HG03159 (cell line): Measurements from ENCODE around the gene TNKS1BP1.
A peak's percentile ranks its signal among the peaks of the same experiment; 100 is the strongest.
"Not testable (repeated sequence)": the region's sequence is repeated elsewhere in the genome, so short reads cannot be mapped to it uniquely, and the experiment has no call there.

ENCODE experiments used
- ATAC-seq: cut with Tn5 transposase; IDR thresholded peaks from one replicate; pipeline ENCODE4 v1.9.1; 2021; ENCODE audit warnings: mild to moderate bottlenecking, moderate library complexity; ENCODE audit not compliant: unreplicated experiment

The TNKS1BP1 gene, protein sequence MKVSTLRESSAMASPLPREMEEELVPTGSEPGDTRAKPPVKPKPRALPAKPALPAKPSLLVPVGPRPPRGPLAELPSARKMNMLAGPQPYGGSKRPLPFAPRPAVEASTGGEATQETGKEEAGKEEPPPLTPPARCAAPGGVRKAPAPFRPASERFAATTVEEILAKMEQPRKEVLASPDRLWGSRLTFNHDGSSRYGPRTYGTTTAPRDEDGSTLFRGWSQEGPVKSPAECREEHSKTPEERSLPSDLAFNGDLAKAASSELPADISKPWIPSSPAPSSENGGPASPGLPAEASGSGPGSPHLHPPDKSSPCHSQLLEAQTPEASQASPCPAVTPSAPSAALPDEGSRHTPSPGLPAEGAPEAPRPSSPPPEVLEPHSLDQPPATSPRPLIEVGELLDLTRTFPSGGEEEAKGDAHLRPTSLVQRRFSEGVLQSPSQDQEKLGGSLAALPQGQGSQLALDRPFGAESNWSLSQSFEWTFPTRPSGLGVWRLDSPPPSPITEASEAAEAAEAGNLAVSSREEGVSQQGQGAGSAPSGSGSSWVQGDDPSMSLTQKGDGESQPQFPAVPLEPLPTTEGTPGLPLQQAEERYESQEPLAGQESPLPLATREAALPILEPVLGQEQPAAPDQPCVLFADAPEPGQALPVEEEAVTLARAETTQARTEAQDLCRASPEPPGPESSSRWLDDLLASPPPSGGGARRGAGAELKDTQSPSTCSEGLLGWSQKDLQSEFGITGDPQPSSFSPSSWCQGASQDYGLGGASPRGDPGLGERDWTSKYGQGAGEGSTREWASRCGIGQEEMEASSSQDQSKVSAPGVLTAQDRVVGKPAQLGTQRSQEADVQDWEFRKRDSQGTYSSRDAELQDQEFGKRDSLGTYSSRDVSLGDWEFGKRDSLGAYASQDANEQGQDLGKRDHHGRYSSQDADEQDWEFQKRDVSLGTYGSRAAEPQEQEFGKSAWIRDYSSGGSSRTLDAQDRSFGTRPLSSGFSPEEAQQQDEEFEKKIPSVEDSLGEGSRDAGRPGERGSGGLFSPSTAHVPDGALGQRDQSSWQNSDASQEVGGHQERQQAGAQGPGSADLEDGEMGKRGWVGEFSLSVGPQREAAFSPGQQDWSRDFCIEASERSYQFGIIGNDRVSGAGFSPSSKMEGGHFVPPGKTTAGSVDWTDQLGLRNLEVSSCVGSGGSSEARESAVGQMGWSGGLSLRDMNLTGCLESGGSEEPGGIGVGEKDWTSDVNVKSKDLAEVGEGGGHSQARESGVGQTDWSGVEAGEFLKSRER (N-terminal part only)

DNA sequence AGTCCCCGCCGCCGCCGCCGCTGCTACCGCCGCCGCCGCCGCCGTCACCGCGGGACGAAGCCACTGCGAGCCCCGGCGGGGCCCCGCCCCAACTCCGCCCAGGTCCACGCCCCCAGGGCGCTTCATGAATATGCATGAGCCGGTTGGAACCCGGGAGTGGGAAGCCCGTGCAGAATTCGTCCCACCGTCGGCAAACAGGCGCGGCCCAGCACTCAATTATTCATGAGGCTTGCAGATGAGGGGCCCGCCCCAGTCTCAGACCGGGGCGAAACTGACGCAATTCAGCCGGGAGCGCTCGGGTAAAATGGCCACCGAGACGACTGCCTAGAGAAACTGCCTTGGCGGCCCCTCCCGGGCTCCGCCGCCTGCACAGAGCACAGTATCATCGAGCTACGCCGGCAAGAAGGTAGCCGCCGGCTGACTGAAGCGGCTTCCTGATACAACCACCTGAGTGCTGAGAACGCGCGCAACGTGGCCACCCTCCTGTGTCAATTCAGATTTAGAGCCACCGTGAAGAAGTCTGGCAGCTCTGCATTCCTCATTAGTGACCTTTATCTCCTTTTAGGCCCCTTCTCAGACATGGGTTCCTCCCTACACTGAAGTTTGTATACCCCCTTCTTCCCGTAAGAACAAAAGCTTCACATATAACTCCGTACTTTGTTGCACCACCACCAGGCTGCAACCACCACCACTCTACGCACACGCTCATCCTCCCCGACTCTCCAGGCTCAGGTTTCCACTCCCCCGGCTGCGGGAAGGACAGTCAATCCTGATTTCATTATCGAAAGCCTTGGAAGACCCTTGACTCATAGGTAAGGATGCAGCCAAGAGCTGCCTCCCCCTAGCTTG, at the start of gene TNKS1BP1:
Gene TNKS1BP1 (minus strand): TSS at position 67 of the 849 bp plus-strand sequence. CDS start 3,067 bp downstream, outside the sequence.
- peak; percentile 87 for ATAC-seq

DNA sequence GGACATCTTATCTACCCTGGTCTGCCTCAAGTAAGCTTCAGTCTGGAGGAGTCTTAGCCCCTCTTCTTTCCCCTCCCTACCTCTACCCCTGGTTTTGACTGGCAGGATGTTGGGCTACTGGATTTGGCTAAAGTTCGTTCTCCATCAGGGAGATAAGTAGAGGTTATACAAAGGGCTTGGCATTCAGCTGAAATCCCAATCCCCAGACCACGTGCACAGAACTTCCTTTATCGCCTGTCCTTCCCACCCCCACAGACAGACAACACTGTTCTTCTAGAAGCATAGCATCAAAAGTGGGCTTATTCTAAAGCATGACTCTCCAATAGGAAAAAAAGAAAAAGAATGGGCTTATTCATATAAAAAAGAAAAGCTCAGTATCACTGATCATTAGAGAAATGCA, 48.4 kb upstream of the TNKS1BP1 start:
- ATAC-seq = no peak

DNA sequence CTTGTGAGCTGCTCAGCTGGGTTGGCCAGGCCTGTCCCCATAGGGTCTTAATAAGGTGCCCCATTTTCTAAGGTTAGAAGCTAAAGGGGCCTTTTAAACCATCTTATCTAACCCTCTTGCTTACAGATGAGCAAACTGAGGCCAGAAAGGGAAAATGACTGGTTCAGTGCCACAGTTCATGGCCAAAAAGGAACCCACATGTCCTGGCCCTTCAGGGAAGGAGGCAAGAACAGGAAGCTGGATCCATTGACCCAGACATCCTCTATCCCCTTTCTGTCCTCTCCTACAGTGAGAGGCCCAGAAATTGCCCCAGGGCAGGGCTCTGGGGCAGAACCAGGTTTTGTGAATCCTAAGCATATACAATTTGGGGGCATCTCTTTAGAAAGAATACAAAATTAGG, 46.2 kb upstream of the TNKS1BP1 start:
- no peak for ATAC-seq

DNA sequence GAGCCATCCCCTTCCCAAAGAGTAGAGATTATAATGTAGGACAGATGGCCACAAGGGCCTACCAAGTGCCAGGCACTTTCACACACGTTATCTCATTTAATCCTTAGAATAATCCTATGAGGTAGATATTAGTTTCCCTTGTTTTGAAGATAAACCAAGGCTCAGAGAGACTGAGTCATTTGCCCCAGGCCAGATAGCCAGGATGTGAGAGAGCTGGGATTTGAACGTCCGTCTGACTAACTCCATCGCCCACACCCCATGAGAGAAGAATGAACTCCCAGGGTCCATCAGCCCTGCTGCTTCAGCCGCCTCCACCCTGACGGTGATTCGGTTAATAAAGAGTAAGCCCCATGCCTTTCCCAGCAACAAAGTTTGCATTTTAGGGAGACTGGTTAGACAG, 45.5 kb upstream of the TNKS1BP1 start:
- ATAC-seq = no peak

DNA sequence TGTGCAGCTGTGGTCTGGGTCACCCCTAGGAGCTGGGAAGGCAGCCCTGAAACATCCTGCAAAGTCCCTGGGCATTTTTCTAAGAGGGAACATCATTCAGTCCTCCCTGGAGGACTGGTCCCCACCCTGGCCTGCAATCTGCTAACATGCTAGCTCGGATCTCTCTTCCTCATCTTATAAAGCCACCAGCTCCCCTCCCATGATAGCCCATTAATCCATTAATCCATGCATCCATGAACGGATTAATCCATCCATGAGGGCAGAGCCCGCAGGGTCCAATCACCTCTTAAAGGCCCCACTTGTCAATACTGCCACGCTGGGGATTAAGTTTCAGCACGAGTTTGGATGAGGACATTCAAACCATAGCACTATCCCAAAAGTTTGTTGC, 44.1 kb upstream of the TNKS1BP1 start:
- ATAC-seq = no peak

DNA sequence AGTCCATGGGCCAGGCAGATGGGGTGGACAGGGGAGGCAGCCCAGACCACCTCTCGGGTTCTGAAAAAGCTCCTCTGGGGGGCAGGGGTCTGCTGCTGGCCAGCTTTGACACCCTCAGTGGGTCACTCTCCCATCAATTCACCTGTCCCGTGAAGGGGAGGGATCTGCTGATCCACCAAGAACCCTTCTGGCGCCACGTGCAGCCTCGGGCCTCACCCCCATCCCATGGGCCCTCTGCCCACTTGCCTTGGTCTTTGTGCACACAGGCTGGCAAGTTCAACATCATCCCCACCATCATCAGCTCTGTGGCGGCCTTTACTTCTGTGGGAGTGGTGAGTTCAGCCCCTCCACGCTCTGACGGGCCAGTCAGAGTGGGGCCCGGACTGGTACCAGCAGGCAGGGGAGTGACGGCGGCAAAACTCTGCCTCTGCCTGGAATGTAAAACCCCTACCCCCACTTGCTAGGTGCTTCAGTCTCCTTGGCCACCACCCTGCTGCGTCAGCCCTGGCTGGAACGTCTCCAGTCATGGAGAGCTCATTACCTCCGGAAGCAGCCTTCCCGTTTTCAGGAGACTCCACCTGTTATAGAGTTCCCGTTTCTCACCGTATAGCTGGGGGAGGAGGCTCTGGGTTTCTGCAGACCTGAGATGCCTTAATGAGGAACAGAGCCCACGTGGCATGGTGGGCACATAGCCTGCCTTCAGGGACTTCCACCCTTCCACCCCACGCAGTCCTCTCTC, 43.5 kb upstream of the TNKS1BP1 start:
- ATAC-seq = no peak

DNA sequence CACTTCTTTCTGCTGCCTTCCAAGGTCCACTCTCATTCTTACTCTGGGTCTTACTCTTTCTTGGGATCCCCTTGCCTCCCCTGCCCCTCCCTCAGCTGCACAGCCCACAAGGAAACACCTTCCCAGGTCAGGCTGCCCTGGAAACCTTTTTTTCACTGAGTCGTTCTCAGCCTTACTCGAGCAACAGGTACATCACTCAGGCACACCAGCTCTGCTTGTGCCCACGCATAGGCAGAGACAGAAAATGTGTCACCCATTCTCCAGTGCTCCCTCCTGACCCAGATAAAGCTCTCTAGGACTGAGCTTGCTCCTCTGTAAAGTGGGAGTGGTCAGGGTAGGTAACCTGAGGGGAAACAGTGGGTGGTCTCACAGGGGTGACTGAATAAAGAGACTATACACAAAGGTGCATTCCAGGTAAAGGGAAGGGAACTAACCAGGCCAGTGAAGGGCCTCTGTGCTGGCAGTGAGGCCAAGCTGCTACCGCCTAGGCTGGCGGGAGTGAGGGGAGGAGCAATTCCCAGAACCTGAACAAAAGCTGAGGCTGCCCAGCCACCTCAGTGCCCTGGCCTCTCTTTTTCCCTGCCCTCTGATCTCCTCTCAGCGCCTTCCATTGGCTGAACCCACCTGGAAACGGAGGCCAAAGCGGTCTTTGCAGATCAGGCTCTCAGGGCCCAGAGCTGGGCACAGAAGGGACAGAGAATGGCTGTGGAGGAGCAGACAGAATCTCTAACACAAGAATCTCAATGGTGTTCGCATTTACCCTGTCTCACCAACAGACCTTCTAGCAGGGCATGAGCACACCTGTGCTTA, 40.3 kb upstream of the TNKS1BP1 start:
- ATAC-seq = no peak

DNA sequence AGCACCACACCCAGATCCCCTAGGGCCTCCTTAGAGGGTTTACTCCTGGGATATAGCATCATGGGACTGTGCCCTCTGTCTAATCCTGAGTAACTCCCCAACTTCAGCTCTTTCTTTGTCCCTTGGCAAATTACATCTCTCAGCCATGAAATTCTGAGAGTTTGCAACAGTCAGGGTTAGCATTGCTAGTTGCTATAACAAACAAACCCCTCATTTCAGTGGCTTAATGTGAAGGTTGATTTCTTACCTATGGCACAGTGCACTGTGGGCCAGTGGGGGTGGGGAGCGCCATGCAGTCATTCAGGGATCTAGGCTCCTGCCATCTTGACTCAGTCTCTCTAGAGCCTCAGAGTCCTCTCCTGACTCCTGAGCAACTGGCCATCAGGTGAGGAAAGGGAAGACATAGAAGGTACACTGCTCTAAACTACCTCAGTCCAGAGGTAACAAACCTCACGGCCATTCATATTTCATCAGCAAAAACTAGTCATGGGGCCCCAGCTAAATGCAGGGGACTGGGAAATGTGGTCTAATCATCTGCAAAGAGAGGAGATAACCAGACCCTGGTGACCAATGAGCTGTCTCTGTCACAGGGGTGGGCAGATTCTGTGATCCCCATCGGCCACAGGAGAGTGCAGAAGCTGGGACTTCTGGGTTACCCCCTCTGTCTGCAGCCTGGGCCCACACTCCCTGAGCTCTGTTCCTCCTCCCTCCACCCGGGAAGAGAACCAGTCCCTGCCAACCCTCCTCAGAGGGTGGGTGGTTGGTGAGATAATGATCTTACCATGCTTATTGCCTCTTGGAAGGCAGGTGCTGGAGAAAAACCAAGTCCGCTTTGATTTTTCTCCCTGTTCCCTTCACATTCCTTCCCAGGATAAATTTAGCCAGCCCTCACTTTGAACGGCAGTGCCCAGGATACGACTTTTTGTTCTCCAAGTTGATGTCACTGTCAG, 38.7 kb upstream of the TNKS1BP1 start:
- ATAC-seq = no peak

DNA sequence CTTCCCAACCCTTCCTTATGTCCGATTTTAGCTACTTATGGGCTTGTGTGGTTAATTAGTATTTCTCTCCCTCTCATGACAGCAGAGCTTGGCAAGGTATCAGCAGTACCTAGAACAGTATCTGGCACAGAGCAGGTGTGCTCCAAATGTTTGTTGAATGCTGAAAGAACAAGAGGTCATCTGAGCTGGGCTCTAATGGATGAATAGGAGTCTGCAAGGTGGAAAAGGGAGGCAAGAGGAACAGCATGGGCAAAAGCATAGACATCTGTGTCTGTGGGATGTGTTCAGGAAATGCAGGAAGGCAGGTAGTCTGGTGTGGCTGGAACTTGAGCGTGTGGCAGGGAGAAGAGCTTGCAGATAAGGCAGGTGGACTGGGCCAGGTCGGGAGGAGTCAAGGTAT, 37.2 kb upstream of the TNKS1BP1 start:
- ATAC-seq = no peak

DNA sequence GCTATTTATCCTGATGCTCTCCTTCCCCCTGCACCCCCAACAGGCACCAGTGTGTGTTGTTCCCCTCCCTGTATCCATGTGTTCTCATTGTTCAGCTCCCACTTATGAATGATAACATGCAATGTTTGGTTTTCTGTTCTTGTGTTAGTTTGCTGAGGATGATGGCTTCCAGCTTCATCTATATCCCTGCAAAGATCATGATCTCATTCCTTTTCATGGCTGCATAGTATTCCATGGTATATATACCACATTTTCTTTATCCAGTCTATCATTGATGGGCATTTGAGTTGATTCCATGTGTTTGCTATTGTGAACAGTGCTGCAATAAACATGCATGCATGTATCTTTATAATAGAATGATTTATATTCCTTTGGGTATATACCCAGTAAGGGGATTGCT, 36.7 kb upstream of the TNKS1BP1 start:
- ATAC-seq = not testable (repeated sequence)

DNA sequence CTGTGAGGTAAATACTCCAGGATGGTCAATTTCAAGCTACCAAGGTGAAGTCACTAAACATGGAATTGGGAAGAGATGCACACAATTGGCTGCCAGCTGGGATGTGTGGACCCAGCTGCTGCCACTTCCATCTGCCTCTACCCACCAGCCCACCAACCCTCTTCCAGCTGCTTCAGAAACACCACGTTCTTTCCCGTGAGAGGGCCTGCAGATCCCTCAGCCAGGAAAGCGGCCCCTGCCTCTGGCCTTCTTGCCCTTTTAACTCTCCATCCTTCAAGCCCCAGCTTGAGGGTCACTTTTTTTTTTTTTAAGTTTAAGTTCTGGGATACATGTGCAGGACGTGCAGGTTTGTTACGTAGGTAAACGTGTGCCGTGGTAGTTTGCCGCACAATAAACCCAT, 36.2 kb upstream of the TNKS1BP1 start:
- ATAC-seq = no peak

DNA sequence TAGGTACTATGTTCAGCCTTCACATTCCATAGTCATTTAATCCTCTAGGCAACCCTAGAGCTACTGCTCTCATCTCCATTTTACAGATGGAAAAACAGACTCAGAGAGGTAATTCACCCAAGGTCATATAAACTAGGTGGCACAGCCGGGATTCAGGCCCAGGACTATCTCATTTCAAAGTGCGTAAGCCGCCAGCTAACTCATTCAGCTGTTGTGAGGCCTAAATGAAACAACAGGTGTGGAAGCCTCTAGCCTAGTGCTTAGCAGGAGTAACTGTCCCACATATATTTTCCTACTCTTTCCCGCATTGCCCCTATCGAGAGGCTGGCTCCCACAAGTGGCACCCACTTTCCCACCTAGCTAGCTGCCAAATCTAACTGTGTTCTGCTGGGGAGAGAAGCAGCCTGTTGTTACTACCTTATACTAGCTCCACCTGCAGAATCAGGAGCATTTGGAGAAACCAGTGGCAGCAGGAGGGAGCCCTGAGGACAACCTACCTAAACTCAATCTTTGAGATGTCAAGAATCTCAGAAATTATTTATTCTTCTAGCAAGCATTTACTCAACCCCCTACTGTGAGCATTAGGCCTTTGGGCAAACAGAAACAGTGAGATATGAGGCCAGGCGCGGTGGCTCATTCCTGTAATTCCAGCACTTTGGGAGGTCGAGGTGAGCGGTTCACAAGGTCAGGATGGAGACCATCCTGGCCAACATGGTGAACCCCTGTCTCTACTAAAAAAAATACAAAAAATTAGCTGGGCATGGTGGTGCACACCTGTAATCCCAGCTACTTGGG, 35.3 kb upstream of the TNKS1BP1 start:
- no peak for ATAC-seq

DNA sequence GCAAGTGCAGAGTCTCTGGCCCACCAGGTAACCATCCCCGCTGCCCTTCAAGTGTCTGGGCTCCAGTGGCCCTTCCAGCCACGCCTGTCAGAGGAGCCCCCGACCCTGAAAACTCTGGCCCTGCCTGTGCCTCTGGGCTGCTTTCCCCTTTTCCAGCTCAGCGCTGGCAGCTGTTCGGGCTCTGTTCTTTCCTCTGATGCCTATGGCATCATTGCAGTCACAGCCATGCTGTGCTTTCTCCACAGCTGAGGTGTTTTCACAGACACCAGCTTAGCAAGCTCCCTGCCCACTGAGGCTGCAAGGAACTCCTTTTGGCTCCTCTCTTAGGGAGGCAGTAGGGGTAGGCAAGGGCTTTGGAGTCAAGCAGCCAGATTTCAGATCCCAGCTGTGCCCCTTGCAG, 34.6 kb upstream of the TNKS1BP1 start:
- ATAC-seq = no peak

DNA sequence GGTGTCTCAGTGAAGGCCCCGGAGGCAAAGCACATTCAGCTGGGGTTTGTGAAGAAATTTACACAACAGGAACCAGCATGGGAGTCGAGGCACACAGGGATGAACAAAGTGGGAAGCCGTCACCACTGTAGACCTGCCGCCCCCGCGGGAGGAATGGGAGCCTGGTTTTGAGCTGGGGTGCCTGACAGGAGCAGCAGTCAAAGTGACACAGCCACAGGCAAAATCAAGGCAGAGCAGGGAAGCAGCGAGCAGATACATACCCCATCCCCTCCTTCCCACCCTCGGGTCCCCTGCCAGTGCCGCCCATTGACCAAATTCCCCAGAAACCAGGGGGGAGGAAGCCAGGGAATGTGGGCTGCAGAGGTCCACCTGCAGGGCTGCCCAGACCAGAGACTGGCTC, 34.2 kb upstream of the TNKS1BP1 start:
- no peak for ATAC-seq

DNA sequence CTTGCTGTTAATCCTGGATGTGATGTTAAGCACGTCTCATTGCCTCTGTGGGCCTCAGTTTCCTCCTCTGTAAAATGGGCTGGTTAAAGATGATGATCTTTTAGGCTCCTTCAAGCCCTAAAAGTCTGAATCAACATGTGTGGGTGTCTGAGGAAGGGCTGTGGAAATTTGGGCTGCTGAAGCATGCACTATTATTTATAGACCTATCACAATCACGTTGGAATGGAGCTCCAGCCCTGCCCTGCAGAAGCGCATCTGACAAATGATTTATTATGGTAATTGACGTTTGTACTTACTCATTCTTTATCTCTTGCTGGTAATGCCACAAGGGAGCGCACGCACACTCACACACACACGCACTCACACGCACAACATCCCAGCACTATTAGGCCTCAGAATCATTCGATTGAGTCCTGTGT, 33.8 kb upstream of the TNKS1BP1 start:
- no peak for ATAC-seq

DNA sequence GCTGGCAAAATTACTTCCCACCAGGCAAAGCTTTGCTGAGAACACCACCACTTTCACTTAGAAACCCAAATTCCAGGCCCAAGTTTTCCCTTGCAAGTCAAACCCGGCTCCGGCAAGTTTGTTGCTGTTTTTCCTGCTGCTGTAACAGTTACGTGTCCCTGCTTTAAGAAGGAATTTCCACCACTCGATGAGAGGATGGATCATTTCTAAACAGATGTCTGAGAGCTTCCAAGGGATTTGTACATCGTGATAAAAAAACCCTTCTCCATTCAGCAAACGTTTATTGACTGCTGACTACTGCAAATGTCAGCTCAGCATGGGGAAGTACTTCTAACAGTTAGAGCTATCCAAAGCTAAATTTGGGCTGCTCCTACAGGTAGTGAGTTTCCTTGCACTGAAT, 33.1 kb upstream of the TNKS1BP1 start:
- ATAC-seq = no peak

DNA sequence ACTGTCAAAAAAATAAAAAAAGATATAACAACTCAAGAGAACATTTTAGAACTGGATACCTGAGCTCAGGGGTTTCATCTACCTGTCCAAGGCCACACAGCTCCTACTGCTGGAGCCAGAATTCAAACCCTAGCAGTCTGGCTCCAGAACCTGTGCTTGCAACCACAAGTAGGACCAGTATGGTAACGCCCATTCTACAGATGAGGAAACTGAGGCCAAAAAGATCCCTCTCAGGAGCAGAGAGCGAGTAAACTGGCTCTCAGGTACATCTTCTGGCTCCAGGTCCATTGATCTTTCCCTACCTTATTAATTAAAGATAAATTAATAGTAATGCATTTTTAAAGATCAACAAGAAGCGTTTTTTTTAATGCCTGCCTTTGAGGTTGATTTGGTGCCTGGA, 32.6 kb upstream of the TNKS1BP1 start:
- no peak for ATAC-seq
